HS-27A (cell line): ENCODE results near the gene TYW1B.
"Not testable (repeated sequence)": the region's sequence is repeated elsewhere in the genome, so short reads cannot be mapped to it uniquely, and the experiment has no call there.

Experiments
- DNase-seq: peaks from one replicate; pipeline ENCODE4 v3.0.0-alpha.2; 2012; ENCODE audit warnings: low read depth, missing footprints

Gene TYW1B

DNA sequence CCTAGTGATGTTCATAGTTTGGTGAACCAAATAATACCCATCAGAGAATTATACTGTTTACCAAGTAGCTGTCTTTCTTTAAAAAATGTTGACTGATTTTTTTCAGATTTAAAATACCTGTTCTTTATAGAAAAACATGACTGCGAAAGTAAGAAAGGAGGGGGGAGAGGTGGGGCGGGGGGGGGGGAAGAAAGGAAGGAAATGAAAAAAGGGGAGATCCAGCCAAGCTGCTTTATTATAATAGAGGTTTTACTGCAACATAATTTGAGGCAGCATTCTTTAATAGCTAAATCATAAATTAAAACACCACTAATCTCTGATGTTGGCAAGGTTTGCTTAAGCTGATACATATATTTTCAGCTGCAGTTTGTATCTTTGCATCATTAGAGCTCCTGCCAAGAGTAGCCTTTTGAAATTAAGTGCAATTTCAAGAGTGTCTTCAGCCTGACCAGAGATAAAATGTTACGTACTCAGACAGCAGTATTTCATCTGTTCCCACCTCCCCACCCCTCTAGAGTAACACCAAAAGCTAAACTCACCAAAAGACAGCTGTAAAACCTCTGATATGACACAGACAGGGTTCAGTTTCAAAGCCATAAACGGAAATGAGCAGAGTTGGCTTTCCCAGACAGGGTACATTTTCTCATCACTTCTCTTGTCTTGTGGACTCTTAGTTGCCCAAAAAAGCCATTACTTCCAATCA is 202.1 kb downstream of the TYW1B start:
- not testable (repeated sequence) for DNase-seq

DNA sequence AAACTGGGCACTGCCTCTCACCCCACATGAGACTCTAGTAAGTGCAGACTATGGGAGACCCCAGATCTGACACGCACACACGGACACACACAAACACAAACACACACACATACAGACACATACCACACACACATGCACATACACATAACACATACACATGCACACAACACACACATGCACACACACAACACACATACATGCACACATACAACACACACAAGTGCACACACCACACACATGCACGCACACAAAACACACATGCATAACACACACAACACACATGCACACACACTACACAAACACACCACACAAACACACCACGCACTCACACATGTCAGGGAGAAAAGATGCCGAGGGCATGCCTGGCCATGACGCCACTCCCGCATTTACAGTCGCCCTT is 205.5 kb downstream of the TYW1B start:
- DNase-seq: no peak

DNA sequence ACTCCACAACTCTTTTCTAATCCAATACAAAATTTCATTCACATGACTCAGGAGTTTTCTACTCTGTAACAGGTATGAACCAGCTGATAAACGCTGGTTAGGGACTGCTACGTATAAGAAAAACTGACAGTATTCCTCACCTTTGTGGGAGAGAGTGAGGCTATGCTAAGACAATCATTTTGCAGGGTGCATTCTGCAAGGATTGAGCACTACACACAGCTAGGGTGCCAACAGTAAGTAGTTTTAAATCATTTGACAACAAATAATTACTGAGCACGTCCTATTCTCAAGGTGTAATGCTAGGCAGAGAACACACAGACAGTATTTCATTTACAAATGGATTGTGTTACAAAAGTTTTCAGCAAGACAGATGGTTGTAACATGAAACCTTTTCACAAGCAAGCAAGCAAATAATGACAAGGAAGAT is 206.2 kb downstream of the TYW1B start:
- not testable (repeated sequence) for DNase-seq

DNA sequence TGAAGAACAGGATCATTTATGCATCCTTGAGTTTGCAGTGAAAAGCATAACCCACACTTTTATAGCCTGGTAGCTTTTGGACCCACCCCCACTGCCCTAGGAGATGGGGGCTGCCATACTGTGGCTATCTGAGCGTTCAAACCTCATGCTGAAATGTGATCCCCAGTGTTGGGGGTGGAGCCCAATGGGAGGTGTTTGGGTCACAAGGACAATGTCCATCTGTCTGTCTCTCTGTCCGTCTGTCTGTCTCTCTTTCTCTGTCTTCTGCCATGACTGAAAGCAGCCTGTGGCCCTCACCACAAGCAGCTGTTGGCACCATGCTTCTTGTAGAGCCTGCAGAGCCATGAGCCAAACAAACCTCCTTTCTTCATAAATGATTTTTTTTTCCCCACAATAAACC is 207.1 kb downstream of the TYW1B start:
- DNase-seq: not testable (repeated sequence)

DNA sequence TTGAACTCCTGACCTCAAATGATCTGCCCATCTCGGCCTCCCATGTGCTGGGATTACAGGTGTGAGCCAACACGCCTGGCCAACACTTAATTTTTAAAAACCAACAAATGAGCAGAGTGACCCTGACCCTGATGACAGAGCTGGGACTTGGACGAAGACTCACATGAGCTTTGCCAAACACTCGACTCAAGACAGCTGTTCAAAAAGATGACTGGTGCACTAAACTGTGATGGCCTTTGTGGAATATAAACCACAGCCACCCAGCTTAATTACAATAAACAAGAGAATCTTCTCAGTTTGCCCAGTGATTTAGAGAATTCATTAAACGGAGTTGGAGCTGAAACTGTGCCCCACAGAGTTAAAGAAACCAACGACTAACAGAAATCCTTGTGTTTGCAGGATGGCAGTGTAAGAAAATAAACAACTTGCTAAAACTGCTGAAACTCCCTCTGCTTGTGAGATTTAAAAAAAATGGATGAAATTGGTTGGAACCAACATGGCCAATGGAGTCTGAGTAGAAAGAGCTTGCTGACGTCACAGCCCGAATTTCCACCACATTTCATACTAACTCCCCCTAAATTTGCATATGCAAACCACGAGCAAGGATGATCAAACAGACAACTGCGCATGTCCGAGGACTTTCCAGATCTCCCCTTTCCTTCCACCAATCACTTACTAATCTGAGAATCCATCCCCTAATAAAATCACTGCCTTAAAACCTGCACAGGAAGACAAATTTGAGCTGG is 209.4 kb downstream of the TYW1B start:
- DNase-seq: not testable (repeated sequence)

DNA sequence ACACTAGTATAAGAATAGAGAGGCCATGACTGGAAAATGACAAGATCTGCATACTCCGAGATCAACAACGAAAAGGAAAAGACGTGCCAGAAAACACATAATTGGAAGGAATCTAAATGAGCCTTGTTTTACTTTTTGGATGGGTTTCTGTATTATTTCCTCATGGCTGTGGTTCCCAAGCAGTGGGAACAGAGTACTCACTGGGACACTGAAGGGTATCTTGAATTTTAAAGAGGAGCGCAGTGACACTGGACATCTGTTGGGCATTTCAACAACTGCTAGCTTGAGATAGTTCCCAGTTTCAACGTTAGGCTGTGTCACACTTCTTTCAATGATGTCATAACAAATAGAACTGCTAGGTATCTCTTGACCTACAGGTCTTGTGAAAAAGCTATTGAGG is 218.2 kb downstream of the TYW1B start:
- DNase-seq: not testable (repeated sequence)

DNA sequence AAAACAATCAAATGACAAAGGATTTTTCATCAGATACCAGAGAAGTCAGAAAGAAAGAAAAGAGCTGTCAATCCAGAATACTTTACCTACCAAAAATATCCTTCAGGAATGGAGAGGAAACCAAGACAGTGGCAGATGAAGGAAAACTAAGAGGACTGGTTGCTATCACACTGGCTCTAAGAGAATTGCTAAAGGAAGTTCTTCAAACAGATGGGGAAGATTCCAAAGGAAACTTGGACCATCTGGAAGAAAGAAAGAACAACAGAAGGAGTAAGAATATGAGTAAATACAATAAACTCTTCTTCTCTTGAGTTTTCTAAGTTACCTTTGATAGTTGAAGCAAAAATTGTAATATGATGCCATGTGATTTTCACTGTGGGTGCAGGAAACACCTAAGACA is 220.0 kb downstream of the TYW1B start:
- DNase-seq: not testable (repeated sequence)

DNA sequence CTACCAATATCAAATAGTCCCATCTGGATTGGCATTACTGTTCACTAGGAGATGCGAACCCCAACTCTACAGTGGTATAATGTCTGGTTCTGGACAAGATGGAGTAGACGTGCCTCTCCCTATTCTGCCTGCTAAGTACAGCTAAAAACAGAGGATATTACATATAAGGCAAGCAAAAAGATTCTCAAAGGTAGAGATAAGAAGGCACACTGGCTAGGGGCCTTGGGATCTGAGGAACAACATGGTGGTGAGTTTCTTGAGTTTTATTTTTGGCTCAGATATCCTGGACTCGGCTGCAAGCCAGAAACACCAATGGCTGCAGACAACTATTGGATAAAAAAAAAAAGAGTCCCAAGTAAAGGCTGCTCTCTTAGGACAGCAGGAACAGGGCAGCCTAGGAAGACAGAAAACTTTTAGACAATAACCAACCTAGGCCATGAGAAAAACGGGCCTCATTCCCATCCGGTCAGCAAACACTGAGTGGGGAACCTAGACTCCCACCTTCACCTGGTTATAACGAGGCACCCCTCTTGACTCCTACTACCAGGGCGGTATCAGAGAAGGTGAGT is 222.1 kb downstream of the TYW1B start:
- DNase-seq: not testable (repeated sequence)

DNA sequence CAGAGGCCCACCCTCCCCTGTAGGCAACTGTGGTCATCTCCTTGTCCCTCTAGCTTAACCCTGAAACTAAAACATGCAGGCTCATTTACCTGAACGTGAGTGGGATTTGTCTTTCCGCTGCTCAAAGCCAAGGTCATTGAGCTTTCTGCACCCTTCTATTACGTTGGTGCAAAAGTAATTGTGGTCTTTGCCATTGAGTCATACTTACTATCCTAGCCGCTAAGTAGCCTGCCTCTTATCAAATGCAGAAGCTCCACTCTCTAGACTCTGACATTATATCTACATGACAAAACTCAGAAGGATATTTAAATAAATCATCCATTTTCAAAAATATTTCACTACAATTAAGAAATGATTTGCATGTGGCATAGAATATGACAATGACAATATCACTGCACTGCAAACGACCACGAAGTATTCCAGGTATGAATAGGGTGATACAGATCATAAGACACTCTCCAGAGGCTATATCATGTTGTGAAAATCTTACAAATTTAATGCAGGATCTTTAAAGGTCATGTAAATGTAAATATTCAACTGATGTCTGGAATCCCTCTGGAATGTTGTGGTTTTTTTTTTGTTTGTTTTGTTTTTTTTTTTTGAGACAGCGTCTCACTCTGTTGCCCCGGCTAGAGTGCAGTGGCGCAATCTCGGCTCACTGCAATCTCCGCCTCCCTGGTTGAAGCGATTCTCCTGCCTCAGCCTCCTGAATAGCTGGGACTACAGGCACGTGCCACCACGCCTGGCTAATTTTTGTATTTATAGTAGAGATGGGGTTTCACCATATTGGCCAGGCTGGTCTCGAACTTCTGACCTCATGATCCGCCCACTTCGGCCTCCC is 223.0 kb downstream of the TYW1B start:
- DNase-seq: not testable (repeated sequence)

DNA sequence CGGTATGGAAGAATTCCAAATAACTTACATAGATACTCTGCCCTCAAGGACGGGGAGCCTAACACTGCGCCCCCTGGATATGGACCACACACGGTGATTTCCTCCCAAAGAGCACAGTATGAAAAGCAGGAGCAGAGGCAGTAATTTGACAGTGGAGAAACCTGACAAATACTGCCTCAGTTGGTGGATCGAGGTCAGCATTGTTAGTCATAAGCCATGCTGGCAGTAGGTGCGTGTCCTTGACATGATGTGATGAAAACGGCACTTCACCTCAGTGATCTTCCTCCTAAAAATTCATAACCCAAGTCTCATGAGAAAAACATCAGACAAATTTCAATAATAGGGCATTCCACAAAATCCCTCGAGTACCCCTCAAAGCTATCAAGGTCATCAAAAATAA is 224.5 kb downstream of the TYW1B start:
- not testable (repeated sequence) for DNase-seq

DNA sequence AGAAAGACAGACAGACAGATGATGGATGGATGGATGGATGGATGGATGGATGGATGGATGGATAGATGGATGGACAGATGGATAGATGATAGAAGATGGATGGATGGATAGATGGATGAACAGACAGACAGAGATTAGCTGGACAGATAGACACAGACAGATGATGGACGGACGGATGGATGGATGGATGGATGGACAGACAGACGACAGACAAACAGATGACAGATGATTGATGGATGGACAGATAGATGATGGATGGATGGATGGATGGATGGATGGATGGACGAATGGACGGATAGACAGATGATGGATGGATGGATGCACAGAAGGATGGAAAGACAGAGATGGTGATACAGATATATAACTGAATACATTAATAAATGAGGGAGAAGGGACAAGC is 224.9 kb downstream of the TYW1B start:
- DNase-seq: no peak

DNA sequence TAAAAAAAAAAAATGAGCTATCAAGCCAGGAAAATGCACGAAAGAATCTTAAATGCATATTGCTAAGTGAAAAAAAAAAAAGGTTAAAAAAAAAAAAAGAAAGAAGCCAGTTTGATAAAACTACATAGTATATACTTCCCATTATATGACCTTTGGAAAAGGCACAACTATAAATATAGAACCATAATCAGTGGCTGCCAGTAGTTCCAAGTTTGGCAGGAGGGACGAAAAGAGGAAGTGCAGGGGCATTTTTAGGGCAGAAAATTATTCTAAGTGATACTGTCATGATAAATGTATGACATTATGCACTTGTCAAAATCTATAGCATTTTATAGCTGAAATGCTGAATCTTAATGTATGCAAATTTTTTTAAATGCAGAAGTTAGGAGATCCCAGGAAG is 226.3 kb downstream of the TYW1B start:
- DNase-seq: not testable (repeated sequence)

DNA sequence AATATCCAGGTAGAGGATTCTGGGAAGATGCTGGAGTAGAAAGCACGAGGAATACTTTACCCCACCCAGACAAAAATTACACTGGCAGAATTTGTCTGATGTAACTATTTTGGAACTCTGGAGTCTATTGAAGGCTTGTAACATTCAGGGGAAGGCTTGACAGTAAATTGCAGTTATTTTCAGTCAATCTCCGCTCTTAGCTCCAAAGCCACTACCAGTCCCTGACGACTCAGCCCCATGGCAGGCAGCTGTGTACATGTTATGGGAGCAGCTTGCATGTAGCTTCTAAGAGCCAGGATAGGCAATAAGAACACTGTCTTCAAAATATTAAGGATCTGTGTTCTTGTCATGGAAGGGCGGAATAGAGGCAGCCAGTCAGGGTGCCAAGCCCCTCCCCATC is 238.0 kb downstream of the TYW1B start:
- not testable (repeated sequence) for DNase-seq

DNA sequence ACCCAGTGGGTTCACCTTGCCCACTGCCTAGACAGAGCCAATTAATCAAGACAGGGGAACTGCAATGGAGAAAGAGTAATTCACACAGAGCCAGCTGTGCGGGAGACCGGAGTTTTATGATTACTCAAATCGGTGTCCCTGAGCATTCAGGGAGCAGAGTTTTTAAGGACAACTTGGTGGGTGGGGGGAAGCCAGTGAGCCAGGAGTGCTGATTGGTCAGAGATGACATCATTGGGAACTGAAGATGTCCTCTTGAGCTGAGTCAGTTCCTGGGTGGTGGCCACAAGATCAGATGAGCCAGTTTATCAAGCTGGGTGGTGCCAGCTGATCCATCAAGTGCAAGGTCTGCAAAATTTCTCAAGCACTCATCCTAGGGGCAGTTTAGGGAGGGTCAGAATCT is 240.7 kb downstream of the TYW1B start:
- DNase-seq: not testable (repeated sequence)

DNA sequence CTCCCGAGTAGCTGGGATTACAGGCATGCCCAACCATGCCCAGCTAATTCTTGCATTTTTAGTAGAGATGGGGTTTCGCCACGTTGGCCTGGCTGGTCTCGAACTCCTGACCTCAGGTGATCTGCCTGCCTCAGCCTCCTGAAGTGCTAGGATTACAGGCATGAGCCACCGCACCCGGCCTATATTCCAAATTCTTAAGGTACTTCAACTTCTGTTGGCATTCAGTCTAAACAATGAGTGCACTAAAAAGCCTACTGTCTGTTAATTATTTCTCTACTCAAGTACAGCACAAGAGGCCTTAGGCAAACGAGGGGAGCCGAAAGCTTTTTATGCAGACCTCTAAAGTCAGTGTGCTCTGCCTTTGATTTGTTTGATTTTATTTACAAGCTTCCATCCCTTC is 243.4 kb downstream of the TYW1B start:
- not testable (repeated sequence) for DNase-seq

DNA sequence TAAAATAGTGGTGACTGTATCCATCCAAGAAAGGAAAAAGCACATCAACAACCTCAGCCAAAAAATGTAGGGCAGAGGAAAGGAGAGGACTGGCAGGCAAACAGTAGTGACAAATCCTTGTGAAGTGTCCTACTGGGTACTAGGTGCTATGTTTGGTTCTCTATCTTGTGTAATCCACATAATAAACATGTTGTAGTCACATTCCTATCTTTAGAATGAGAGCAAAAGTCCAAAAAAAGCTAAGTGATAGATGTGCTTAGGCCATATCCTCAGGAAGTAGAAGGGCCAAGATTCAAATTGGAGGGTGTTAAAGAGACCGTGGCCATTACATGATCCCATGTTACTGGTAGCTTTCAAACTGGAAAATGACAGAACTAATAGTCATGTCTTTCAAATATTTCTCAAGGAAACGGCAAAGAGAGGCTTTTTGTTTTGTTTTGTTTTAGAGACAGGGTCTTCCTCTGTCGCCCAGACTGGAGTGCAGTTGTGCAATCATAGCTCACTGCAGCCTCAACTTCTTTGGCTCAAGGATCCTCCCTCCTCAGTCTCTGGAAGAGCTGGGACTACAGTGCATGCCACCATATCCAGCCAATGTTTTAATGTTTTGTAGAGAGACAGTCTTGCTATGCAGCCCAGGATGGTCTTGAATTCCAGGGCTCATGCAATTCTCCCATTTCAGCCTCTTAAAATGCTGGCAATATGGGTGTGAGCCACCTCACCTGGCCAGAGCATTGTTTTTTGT is 244.2 kb downstream of the TYW1B start:
- DNase-seq: not testable (repeated sequence)

DNA sequence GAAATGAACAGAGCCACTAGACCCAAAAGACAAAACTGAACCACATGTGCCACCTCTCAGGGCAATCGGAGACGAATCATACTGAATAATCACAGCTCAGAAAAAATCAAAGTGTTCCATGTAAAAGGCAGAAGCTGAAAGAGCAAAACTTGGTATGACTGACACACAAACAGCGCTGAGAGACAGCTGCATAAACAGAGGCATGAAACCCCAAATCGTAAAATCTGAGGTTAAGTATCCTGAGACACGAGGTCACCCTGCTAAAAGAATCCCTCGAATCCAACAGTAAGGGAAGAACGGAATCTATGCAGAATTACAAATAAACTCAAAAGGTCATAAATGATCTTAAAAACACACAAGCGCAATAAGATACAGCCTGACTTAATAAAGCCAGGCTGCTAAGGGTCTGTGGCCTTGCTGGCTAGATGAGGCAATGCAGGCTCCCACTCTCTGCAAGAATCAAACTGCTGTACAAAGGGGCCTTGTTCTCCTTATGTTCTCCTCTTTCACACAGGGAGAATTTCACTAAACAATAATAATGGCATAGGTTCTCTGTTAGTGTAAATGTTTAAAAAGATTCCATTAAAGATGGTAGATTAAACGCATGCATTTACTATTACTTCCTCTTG is 247.7 kb downstream of the TYW1B start:
- not testable (repeated sequence) for DNase-seq

DNA sequence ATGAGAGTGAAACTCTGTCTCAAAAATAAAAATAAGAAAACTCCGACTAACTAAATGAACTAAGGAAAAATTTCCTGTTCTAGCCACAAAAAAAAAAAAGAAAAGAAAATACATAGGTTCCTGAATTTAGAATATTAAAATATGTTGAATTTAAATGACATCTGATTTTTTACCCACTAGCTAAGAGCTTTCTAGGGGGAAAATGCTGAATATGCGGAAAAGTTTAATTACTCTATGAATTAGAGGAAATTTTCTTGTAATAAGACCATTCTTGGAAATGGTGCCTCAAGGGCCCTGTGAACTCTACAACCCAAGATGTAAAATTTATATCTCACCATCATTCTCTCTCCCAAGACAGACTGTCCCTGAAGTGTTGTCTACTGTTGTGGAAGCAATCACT is 250.9 kb downstream of the TYW1B start:
- no peak for DNase-seq

DNA sequence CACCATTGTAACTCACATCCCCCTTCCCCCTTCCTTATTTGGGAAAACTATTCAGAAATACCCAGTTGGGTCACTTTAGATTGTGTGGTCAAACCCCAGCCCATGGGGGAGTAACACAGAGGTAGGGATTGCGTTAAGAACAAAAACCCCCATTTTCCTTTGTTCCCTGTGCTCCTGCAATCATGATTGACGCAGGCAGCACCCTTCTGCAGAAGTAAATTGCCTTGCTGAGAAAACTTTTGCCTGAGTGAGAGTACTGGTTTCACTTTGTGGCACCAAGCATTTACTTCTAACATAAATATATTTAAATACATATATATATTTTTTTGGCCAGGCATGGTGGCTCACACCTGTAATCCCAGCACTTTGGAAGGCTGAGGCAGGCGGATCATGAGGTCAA is 266.0 kb downstream of the TYW1B start:
- not testable (repeated sequence) for DNase-seq

DNA sequence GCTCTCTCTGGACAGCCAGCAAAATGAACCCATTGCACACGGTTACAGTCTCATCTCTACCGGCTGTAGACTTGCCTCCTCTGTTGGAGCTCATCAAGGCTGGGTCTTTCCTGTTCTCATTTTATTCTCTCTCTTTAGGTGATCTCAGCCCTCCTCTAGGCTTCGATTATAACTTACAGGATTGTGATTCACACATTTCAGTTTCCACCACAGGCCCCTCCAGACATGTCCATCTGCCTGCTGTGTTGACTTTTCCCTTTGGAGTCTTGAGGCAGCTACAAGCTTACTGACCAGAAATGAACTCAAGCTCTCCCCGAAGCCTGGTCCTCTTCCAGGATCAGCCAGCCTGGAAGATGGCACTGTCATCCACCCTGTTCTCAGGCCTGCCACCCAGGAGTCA is 268.5 kb downstream of the TYW1B start:
- not testable (repeated sequence) for DNase-seq

DNA sequence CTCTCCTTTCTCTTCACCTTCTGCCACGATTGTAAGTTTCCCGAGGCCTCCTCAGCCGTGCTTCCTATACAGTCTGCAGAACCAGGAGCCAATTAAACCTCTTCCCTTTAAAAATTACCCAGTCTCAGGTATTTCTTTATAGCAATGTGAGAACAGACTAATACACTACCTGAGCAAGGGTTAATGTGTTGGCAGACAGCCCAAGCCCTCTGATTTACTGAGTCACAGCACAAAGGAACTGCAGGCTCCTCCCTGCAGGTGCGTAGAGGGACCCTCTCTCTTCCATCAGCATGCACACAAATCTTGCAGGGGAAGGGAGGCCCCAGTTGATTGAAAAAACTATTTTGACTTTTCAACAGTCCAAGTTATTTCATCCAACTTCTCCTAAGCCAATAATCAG is 271.3 kb downstream of the TYW1B start:
- DNase-seq: not testable (repeated sequence)
